Activated T-helper 9 cell treated with anti-CD3 and anti-CD28 coated beads, Interleukin-2, amount 50 U/mL, for 16 hours (primary cell): ENCODE data around the gene RFPL3.
"Not testable (repeated sequence)": the region's sequence is repeated elsewhere in the genome, so short reads cannot be mapped to it uniquely, and the experiment has no call there.

Experiments used
- DNase-seq: peaks from one replicate; pipeline ENCODE4 v3.0.0-alpha.2; 2020; ENCODE audit warnings: low read depth

The RFPL3 gene

GRCh38 chr22:32357567-32357966 is at the start of gene RFPL3:
Gene RFPL3 (plus strand): TSS chr22:32357867. CDS start chr22:32358072, 205 bp downstream.
- not testable (repeated sequence) for DNase-seq

DNA sequence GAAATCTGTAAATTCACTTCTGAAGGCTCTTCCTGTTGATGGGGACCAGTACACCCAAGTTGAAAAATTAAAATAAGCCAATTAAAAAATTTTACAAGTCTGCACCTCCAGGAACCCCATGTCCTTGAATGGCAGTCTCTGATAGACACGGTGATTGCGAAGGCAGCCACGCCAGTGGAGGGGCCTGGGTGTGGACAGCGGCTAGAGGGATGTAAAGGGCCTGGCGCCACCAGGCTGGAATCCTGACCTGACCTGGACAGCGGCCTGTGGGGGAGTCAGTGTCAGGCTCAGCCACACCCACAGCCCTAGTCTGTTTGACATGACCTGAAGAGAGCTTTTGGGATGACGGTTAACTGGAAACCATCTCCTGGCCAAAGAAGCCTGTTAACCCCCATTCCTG is 49.5 kb upstream of the RFPL3 start:
- DNase-seq, result no peak

DNA sequence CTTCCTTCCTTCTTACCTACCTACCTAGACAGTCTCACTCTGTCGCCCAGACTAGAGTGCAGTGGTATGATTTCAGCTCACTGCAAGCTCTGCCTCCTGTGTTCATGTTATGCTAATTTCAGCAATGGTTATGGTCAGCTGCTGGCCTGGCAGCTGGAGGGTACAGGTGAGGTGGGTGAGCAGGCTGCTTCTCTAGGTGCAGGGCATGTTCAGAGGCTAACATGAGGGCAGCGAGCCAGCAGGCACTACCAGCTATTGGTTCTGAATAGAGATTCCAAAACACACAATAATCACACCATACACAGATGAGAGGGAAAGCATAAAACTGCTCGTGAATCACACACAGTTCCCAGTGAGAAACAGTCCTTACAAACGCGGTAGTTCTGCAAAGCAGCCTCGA is 48.7 kb upstream of the RFPL3 start:
- DNase-seq, result no peak

GRCh38 chr22:32309585-32310251 is 47.9 kb upstream of the RFPL3 start:
- no peak for DNase-seq

DNA sequence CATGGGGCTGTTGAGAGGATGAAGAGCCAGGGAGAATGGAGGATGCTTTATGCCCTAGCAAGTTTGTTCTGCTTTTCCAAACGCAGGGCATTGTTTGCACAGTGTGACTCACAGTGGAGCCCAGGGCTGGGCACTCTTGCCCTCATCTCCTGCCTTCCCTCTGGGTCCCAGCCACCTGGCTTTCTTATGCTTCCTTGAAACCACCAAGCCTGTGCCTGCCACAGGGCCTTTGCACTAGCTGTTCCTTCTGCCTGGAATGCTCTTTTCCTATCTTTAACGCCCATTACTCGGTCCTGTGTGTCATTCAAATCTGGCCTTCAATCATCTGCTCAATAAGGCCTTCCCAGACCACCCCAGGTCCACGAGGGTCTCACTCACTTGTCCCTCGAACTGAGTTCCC is 46.9 kb upstream of the RFPL3 start:
- DNase-seq, result no peak

GRCh38 chr22:32311551-32312071 is 46.1 kb upstream of the RFPL3 start:
- DNase-seq, result no peak

DNA sequence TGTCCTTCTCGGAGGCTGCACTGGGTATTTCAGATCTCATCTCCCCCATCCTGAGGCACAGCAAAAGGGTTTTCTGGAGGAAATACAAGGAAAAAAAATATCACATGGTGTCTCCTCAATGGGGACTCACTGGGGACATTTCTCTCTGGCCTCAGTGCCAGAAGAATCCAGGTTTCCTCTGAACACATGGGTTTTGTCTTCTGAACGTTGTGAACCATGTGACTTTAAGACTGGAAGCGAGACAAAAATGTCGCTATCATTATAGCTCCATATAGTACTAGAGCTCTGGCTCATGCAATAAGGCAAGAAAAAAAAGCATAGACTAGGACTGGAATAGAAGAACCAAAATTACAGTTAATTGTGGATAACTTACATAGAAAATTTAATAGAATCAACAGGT is 44.9 kb upstream of the RFPL3 start:
- no peak for DNase-seq

- DNase-seq, result no peak
Measured at GRCh38 chr22:32313532-32313931, 44.1 kb upstream of the RFPL3 start.

GRCh38 chr22:32317524-32317923 is 40.1 kb upstream of the RFPL3 start:
- DNase-seq, result no peak

- DNase-seq, result no peak
Measured at GRCh38 chr22:32318361-32318760, 39.3 kb upstream of the RFPL3 start.

DNA sequence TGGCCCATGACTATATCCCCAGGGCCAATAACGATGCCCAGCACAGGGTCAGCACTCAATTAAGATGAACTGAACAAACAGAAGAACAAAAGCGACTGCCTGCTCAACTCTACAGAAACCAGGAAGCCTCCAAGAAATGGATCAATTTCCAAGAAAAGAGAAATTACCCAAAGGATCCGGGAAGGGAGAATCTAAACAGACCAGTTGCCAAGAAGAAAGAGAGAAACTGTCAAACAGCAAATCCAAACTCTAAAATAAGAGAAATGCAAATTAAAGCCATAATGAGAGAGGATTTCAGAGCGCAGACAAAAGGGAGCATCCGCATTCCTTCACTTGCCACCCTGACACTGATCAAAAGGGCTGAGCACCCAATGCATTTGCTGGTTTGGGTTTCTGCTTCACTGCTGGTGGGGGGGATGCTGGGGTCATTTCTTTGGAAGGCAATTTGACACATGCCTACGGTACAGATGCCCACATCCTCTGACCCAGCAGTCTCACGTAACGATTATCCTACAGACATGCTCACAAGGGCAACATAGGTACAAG is 37.7 kb upstream of the RFPL3 start:
- no peak for DNase-seq

GRCh38 chr22:32322986-32323385 is 34.7 kb upstream of the RFPL3 start:
- DNase-seq, result no peak

DNA sequence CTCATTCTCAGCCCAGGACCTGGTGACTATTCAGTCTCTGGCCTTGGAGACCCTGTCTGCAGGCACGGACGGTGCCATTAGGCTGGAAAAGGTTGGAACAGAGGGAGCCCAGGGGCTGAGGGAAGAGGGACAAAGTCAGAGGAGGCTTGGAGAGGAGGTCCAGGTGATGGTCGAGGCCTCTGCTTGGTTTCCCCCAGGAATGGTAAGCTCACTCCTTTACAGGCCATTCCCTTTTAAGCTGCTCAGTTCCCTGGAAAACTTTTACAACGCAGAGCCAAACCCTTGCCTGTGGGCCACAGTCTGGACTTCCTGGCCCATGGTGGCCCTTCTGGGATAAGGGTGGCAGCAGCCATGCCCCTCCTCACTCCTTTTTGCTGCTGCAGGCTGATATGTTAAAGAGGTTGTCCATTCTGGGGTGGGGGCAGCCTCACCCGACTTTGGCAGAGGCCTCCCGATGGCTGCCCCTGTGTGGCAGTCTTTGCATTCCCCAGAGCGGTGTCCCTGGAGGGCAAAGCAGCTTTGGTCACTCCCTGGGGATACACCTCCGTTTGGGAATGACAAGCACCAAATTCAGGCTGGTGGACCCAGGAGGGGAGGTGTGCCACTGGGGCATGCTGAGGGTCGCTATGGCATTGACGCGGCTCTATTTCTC is 34.0 kb upstream of the RFPL3 start:
- DNase-seq, result no peak

GRCh38 chr22:32324505-32325415 is 32.9 kb upstream of the RFPL3 start:
- no peak for DNase-seq

- DNase-seq, result no peak
Measured at GRCh38 chr22:32325416-32325801, 32.3 kb upstream of the RFPL3 start.

GRCh38 chr22:32325811-32326237 is 31.8 kb upstream of the RFPL3 start:
- DNase-seq, result no peak

- no peak for DNase-seq
Measured at GRCh38 chr22:32326647-32327046, 31.0 kb upstream of the RFPL3 start.

- no peak for DNase-seq
Measured at GRCh38 chr22:32327066-32327465, 30.6 kb upstream of the RFPL3 start.

DNA sequence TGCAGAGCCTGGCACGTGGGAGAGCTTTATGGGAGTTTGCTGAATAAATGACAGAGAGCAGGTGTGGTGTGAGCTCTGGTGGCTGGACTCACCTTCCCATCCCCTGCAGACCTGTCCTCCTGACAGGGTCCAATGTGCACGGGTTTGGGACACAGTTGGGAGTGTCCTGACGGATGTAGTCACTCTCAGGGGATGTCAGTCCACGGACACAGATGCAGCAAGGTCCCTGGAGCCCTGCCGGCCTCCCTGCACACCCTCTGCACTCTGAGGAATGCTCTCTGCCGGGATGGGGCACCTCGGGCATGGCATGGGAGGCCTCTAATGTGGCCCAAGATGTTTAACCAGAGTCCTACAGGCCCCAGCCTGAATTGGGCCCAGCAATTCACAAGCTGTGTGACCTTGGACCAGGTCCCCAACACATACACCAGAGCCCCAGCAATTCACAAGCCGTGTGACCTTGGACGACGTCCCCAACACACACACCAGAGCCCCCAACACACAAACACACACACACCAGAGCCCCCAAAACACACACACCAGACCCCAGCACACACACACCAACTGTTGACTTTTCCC is 30.0 kb upstream of the RFPL3 start:
- DNase-seq, result no peak

GRCh38 chr22:32328306-32329201 is 29.1 kb upstream of the RFPL3 start:
- no peak for DNase-seq

GRCh38 chr22:32329202-32329645 is 28.4 kb upstream of the RFPL3 start:
- no peak for DNase-seq
